GM18505 (cell line): ENCODE data around the gene SMIM7.

Source experiments
- ATAC-seq: cut with Tn5 transposase; IDR thresholded peaks from one replicate; pipeline ENCODE4 v1.9.1; 2021; ENCODE audit not compliant: unreplicated experiment
- POLR2A ChIP-seq: IDR thresholded peaks from 4 replicates; pipeline ENCODE4 v1.6.1; 2011; ENCODE audit warnings: borderline replicate concordance; ENCODE audit not compliant: insufficient read depth, insufficient read length; ENCODE audit errors: extremely low read depth

Gene SMIM7

GRCh38 chr19:16640951-16641350 lies 19.0 kb downstream of the SMIM7 start:
- no peak for TF ChIP-seq POLR2A
- ATAC-seq, result no peak

DNA sequence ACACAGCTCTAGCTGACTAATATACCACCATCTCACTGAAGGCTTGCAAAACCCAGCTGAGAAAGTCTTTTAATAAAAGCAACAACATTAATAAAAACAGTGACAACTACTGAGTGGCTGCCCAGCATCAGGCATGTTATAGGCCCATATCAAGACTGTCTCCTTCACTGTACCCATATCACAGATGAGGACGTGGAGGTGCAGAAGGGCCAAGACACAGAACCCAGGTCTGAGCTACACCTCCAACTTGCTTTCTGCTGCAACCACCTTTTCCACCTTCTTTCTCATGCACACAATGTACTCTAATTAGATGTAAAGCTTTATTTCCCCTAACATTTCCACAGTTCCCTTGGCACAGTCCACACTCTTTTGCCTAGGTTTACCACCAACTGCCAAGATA lies 21.3 kb downstream of the SMIM7 start:
- ATAC-seq, result no peak
- TF ChIP-seq POLR2A, result no peak

GRCh38 chr19:16637535-16637934 lies 22.4 kb downstream of the SMIM7 start:
- TF ChIP-seq POLR2A, result no peak
- no peak for ATAC-seq

DNA sequence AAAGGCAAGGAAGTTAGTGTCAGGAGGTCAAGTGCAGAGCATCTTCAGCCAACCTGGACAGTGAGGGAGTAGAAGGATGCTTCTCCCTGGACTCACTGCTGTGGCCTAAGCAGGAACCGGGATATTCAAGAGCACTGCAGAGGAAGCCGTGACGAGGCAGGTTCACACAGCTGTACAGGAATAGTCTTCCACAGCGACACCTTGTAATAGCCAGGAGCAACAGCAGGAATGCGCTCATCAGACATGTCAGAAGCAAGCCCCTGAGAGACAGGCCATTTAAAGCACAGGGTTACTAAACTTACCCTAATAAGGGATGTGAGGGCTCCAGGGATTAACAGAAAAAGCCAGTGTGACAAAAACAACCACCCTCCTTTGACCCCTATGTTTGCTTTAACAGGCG lies 28.5 kb downstream of the SMIM7 start:
- no peak for ATAC-seq

DNA sequence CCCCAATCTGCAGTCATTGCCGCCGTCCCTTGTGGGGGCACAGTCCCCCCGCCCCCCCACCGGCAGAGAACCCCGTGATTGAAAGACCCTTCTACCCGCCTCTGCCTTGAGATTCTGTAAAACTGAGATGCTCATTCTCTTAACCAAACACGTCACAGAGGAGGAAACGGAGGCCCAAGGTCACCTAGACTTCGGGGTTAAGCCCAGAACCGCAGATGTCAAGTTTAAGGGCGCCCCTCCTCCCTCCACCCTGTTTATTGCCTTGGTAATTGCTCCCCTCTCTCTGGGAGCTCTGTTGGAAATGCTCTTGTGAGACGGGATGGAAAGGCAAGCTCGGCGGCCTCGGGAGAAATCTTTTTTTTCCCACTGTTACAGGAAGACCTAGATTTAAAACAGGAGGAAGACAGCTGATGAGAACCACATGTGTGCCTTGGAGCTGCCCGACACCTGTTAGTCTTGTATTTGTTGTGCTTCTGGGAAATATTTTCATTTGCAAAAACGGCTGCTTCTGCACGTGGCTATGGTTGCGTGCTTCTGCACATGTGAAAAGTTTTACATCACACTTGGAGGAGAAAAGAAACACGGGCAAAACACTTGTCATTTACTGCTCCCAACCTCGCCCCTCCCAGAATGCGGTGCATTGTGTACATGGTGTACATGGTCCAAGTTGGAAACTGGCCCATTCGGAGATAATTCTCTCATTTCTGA lies 30.8 kb downstream of the SMIM7 start:
- no peak for TF ChIP-seq POLR2A
- no peak for ATAC-seq

More for the DNA sequence above, 28.5 kb downstream of the SMIM7 start:
- no peak for TF ChIP-seq POLR2A

DNA sequence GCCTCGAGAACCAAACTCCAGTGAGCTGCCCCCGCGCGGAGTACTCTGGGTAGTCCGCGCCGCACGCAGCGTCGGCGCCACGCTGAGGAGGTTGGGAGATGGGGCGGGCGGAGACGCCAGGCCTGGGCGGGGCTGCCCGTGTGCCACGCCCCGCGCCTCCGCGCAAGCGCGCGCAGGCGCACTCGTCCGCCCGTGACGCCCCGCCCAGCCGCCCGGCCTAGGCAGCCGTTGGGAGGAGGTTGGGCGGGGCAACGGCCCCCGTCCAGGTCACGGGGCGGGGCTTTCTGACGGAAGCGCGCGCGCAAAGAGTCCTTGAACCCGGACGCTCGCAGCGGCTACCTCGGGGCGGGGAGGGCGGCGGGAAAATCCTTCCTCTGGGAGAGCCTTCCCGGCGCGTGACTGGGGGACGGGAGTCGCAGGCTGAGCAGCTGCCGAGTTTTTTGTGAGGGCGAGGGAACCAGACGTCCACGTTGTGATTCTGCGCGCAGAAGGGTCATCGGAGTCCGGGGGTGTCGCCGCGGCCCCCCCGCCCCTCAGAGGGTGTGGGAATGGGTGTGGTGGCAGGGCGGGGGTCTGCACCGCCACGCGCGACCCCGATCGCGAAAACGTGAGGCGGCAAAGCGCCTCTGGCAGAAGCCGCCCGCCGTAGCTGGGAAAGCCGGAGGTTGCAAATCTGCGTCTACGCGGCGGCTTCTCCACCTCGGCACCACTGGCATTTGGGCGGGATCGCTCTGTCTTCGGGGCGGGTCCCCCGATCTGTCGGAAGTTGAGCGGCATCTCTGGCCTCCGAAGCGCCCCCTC lies 31.6 kb downstream of the SMIM7 start, which contains the start of gene MED26:
TSS of gene MED26 (minus strand) at position 22 of the 801 bp plus-strand sequence. CDS start 261 bp downstream, outside the sequence.
- peak; percentile 85 for ATAC-seq
- TF ChIP-seq POLR2A, result peak; percentile 88

DNA sequence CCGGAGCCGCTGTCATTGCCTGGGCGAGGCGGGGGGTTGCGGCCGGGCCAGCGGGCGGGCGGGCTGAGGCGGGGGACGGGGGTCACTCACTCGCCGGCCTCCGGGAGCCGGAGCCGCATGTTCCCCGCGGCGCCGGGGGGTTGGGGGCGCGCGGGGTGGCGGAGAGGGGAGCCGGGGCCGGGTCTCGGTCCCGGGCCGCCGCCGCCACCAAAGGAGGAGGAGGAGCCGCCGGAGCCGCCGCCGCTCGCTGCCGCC lies 32.1 kb downstream of the SMIM7 start:
- TF ChIP-seq POLR2A, result no peak
- no peak for ATAC-seq

DNA sequence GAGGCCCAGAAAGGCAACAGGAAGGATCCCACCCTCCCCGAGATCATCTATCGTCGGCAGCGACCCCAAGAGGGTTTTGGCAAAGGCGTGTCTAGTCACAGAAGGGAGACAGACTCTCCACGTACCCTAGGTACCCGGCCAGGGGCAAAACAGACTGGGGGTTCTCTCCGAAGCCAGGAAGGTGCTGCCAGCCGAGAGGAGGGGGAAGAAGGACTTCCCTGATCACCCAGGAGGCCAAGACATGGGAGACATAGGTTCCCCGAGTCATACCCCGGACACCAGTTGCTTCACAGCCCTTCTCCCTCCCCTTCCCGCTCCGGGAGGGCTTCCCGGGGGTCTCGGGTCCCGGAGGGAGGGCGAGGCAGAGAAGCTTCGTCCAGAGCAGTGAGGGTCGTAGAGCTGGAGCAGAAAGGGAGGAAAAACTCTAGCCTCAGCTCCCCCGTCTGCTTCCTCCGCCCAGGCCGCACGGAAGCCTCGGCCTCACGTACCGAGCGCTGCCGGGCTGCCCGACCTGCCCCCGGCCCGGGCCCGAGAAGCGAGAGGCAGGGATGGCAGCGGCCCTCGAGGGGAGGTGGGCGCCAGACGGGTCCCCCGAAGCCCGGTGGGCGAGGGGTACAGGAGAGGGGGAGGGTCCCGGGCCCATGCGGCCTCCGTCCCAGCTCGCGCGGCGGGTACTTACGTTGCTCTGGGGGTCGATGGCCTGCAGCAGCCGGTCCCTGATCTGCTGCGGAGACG lies 32.6 kb downstream of the SMIM7 start:
- peak; percentile 6 for ATAC-seq
- no peak for TF ChIP-seq POLR2A

DNA sequence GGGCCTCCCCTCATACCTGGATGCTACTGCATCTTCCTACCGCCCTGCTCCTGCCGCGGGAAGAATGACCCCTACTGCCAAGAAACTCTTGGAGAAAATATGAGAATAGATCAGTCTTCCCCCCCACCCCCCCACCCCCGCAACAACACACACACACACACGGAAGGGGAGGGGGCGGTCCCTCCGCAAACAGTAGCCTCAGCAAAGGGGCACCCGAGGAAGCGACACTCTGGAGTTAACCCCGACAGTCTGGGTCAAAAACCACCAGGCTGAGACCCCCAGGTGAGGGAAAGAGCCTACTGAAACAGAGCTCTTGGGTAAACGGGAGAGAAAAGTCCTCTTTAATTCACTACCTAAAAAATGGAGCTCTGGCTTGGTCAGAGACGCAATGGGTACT lies 33.1 kb downstream of the SMIM7 start:
- ATAC-seq, result no peak
- TF ChIP-seq POLR2A, result no peak

DNA sequence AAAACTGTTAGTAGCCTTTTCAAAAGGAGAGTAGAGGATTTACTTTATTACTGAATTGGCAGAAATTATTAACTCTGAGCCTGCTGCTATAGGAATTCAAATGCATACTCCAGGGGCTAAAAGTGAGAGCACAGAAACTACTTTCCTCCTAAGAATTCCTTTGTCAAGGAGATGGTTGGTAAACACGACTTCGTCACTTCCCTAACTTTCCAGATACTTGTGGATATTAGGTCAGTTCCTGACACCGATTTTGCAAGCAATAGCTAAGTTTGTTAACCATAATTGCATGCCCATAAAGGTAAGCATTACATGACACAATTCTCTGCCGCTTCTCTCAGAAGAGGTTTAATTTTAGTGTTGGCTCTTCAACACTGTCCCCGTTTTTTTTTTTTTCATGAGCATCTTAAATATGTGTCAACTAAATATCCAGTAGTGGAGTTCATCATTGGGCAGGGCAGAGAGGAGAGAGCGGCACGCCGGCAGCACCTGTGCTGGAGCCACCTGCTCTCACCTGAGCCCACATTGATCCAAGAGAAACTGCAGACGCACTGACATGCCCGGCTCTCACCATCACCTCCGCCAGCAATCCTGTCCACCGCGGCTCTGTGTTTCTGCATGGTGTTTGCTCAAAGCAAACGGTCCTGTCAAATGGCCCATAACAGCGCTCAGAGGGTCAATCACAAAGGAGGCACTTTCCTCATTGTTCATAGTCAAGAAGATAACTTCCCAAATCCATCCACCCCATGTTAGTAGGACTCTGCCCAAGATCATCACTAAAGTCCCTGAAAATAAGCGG lies 34.6 kb downstream of the SMIM7 start:
- ATAC-seq, result no peak
- no peak for TF ChIP-seq POLR2A

GRCh38 chr19:16624236-16624635 lies 35.7 kb downstream of the SMIM7 start:
- TF ChIP-seq POLR2A, result no peak
- ATAC-seq, result no peak

GRCh38 chr19:16623576-16623975 lies 36.4 kb downstream of the SMIM7 start:
- no peak for ATAC-seq

GRCh38 chr19:16623066-16623465 lies 36.9 kb downstream of the SMIM7 start:
- ATAC-seq, result no peak

More at GRCh38 chr19:16623576-16623975, 36.4 kb downstream of the SMIM7 start:
- TF ChIP-seq POLR2A, result no peak

DNA sequence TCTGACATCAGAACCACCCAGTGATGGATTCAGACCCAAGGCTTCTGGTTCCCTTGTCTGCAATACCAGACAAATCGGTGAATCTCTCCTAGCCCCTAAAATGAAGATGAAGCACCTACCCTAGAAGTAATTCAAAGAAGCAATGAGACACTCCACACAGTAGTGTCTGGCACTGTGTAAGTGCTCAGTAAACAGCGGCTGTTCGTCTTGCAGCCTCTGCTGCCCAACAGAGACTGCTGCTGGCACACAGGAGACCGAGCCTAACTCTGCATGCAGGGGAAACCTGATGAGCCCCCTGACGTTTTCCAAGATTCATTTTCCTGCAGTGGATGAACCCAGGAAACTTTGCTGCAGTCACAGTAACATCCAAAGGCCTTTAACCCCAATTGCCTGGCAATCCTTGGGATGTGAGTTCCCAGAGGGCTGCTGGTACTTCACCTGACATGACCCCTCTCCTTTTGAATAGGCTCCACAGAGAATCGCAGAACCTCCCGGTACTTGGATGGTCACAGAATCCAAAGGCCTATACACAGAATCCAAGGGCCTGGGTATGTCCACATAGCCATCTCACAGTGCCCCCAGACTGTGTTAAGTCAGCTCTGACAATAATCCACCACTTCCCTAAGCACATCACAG lies 38.7 kb downstream of the SMIM7 start:
- no peak for TF ChIP-seq POLR2A
- no peak for ATAC-seq

More at GRCh38 chr19:16623066-16623465, 36.9 kb downstream of the SMIM7 start:
- no peak for TF ChIP-seq POLR2A
